HG02943 (cell line): ENCODE measurements around the gene SYNGR1.

Experiments
- ATAC-seq: cut with Tn5 transposase; IDR thresholded peaks from one replicate; pipeline ENCODE4 v1.9.1; 2021; ENCODE audit warnings: mild to moderate bottlenecking, low read depth, moderate library complexity; ENCODE audit not compliant: unreplicated experiment

SYNGR1 gene

GRCh38 chr22:39367035-39367434, 17.2 kb downstream of the SYNGR1 start:
- ATAC-seq, result no peak

DNA sequence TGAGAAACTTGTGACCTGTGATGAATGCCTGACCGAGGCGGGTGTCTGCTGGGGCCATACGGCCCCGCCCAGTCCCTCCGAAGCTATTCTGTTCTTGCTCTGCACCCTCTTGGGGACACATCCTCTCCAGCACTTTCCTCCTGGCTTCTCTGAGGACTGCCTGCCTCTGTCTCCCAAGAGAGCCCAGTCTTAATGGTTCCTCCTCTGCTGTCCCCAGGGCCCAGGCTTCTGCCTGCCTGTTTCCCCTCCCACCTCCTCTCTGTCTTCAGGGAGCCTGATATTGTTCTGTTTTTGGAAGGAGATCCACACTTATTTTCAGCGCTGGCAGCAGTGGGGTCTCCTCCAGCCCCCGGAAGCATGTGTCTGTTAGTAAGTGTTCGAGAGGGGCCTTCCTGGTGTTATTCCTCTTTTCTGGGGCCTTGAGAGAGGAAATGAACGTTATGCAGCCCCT, 18.7 kb downstream of the SYNGR1 start:
- ATAC-seq, result no peak

DNA sequence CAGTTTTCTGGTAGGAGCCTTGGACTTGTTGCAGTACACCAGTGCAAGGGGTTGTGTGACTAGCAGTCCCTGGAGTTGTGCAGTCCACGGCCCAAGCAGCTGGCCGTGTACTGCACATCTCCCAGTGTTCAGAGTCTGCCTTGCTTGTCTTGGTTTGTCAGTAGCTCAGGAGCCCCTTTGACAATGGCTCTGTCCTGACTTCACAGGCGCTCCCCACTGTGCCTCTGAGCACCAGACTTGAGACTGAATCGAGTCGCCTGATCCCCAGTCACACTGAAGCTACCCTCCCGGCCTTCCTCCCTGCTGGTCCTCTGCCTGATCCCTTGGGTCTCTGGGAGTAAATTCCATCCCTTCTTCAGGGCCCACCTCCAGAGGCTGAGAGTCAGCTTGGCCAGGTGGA, 19.4 kb downstream of the SYNGR1 start:
- no peak for ATAC-seq

GRCh38 chr22:39369586-39369985, 19.8 kb downstream of the SYNGR1 start:
- ATAC-seq, result no peak

- no peak for ATAC-seq
These were observed 21.9 kb downstream of the SYNGR1 start for GRCh38 chr22:39371732-39372131.

GRCh38 chr22:39374191-39374590, 24.4 kb downstream of the SYNGR1 start:
- no peak for ATAC-seq

DNA sequence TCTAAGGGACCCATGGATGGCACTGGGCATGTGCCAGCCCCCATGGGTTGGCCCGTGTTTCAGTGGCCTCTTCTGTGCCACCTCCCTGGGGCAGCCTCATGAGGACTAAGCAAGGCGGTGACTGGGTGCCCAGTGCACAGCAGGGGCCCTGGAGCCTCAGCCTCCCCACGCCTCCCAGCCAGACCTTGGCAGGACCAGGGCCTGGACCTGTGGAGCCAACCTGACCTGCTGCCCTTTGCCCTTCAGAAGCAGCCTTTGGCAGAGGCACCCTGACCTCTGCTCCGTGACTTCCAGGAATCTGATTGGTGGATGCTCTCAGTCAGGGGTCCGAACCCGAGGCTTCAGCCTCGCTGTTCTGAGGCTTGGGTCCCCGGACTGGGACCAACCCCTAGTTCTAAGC, 25.0 kb downstream of the SYNGR1 start:
- no peak for ATAC-seq

DNA sequence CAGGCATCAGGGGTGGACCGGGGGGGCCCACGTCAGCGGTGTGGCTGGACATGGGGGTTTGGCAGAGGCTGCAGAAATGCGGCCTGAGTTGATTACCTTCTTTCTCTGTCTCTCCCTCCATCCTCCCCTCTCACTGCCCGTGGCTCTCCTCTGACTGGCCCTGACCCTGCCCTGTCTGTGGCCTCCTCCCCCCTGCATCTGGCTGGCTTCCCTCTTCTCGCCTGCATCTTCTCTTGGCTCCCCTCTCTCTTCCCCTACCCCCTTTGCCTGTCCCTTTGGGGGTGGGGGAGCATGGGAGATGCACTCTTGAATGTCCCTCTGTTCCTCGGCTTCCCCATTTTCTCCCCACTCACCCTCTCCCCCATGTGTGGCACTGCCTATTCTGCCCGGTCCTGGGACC, 25.9 kb downstream of the SYNGR1 start:
- ATAC-seq, result no peak

DNA sequence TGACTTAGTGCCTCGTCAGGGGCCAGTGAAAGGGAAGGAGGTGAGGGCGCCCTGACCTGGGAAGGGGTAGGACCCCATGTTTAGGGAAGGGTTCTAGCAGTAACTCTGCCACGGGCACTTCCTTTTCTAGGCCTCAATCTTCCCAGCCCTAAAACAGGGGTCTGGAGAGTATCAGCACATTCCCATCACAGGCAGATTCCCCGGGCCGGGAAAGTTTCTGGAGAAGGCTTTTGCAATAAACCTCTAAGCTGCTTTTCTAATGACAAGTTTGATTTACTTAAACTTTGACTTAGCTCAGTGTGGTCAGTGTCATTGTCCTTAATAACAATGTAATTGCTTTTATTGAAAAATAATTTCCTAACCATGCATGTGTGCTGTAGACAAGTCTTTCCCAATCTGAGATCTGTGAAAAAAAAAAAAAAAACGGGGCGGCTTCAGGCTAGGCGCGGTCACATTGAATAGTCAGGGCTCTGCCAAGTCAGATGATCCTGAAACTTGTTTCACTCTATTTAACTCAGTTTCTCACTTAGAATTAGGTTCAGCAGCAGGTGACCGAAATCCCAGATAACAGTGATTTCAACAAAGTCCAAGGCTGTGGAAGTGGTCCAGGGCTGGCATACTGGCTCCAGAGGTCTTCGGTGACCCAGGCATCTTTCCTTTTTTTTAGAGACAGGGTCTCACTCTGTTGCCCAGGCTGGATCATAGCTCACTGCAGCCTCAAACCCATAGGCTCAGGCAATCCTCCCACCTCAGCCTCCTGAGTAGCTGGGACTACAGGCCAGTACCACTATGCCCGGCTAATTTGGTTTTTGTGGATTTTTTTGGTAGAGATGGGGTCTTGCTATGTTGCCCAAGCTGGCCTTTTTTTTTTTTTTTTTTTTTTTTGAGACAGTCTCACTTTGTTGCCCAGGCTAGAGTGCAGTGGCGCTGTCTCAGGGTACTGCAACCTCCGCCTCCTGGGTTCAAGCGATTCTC, 30.3 kb downstream of the SYNGR1 start:
- no peak for ATAC-seq

DNA sequence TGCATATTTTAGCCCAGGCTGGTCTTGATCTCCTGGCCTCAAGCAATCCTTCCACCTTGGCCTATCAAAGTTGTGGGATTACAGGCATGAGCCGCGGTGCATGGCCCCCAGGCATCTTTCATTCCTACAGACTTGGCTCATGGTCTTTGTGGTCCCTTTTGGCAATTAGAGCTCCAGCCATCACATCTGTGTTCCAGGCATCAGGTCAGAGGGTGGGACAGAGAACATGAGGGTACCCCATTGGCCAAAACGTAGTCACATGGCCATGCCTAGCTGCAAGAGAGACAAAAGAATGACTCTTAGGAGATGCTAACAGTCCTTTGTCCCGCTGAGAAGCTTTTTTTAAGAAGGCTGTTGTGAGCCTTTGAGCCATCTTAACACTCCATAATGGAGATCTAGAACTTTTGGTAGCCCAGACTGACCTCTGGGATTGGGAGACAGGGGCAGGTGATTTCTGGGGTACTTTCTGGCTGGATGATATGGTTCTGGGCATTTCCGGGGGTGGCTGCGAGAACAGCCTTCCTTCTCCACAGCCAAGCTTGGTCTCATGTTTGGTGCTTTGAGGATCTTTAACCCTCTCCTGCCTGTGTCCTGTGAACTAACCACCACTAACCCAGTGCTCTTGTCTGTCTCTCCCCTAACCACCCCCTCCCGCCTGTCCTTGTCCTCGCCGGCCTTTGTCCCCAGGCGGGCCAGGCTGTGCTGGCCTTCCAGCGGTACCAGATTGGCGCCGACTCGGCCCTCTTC, 31.4 kb downstream of the SYNGR1 start:
- ATAC-seq, result no peak

DNA sequence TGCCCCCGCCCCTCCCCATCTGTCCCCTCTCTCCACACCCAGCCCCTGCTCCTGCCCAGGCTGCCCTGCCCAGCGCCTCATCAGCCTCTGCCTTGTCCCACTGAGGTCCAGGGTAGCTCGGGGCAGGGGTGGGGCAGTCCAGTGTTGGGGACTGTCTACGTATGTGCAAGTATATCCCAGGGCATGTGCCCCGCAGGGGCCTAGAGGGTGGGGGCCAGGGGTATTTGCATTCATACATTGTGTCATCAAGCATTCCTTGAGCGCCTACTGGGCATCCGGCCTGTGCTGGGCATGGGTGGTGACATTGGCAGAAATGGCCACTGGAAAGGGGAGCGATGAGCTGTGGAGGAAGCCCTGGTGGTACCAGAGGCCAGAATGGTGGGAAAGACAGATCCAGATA, 32.1 kb downstream of the SYNGR1 start:
- no peak for ATAC-seq

- ATAC-seq, result no peak
These were observed 32.6 kb downstream of the SYNGR1 start for GRCh38 chr22:39382410-39382809.

GRCh38 chr22:39383841-39384625, 34.2 kb downstream of the SYNGR1 start:
- no peak for ATAC-seq

DNA sequence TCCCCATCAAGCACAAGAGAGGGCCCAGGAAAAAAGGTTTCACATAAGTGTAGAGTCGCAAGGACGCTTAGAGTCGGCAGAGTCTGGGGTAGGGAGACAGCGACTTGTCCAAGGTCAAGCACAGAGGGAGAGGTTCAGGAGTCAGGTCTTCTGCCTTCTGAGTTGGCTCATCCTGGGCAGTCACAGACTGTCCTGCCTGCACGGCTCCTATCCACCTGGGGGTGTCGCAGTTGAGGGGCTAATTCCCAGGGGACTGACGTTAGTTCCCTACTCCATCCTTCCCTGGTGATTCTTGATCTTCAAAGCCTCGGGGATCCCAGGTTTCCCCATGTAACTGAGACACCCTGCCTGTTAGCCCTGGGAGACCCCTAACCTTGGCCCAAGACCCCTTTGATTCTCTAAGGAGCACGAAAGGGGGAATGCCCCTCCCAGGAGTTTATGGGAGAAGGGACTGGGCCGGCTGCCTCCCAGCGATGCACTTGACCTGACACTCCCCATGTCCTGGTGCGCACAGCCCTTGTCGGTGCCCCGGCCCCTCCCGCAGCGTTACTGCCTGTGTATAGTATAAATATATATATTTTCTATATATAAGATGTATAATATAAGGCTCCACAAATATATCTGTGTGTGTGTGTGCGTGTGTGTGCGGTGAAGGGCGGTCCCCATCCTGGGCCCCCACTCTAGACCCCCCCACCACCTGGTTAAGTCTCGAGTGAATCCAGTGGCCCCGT, 35.1 kb downstream of the SYNGR1 start:
- ATAC-seq, result no peak

DNA sequence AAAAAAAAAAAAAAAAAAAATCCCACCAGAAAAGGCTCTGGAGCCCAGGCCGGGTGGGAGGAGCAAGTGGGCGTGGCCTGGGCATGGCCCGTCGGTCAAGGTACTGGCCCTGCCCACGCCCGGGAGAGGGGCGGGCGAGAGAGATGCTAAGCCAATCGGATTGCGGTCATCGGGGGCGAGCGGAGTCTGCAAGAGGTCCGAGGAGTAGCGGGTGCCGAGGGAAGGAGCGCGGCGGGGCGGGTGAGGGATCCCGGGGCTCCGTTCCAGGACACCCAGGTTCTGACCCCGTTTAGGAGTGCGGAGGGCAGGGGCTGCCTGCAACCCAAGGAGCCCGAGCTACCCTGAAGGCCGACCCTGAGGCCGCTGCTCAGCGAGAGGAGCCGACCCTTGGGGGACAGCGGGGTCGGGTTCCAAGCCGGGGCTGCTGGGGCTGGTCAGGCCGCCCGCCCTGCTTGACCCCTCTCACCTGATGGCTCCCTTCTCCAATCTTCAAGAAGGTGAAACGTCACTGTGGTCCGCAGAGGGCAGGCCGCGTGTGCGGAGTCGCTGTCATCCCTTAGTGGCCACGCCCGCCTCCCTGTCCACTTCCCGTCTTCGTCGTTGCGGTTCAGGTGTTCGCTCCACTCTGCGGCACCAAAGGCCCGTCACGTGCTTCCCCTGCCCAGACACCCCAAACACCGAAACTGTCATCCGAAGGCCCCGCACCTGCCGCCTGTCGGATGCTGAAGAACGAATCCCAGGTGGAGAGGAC, 38.6 kb downstream of the SYNGR1 start:
- ATAC-seq, result no peak

DNA sequence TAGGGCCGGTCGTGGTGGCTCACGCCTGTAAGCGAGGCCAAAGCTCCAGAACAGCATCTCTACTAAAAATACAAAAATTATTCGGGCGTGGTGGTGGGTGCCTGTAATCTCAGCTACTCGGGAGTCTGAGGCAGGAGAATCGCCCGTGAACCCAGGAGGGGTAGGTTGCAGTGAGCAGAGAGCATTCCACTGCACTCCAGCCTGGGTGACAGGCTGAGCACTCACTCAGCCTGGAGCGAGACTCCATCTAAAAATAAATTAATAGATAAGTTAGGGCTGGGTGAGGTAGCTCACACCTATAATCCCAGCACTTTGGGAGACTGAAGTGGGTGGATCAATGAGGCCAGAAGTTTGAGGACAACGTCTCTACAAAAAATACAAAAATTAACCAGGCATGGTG, 39.6 kb downstream of the SYNGR1 start:
- no peak for ATAC-seq

DNA sequence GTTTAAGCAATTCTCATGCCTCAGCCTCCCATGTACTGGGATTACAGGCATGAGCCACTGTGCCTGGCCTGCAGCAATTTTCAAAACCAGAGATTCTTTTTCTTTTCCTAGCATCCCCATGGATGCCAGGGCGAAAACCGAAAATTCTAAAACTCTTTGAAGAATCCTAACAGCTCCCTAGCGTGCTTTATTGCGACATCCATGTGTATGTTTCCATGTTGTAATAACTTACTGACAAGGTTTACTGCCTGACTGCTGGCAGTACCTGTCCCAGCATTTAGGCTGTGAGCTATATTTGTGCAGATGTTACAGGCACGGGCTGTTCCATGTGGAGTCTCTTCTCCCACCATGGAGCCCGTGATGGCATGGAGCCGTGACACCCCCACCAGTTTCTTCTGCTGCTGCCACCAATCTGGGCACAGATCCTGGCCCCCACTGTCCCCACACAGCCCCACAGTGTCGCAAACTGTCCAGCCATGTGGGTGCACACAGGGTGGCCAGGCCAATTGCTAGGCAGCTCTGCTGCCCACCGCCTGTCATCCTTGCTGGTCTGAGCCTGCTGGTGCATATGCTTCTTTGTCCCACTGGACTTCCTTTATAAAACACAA, 42.7 kb downstream of the SYNGR1 start:
- no peak for ATAC-seq

- ATAC-seq, result no peak
These were observed 46.4 kb downstream of the SYNGR1 start for GRCh38 chr22:39395936-39396796.
